GM18508 (cell line): ENCODE results near the gene MAD1L1.

ENCODE experiments used
- ATAC-seq: cut with Tn5 transposase; IDR thresholded peaks from one replicate; pipeline ENCODE4 v1.9.1; 2021; ENCODE audit warnings: moderate number of reproducible peaks; ENCODE audit not compliant: insufficient read depth, unreplicated experiment

Gene MAD1L1

DNA sequence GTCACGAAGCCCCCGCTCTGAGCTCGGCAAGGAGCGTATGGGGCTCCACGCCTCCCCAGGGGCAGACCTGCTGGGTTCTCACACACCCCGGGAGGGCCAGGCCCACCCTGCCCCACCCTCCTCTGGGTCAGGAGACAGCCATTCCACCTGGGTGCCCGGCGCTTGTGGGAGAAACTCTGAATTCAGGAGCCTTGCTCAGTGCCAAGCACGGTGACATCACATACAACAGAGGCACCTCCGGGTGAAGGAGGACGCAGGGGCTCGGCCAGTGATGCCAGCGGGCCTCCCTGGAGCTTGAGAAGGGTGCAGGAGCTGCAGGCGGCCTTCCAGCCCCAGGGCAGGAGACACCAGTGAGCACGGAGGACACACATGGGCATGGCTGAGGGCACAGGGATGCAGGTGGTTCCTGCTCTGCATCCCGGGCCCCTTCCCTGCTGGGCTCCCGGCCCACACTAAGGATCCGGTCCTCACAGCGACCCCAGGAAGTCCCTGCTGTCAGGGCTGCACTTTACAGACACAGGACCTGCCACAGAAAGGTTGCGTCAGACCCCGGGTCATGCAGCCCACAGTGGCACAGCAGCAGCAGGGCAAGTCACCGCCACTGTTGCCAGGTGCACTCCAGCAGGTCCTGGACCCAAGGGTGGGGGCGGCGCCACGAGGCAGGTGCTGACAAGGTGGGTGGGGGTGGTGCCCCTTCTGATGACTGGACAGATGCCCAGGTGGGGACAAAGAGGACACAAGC lies 108.0 kb downstream of the MAD1L1 start:
- ATAC-seq = no peak

- ATAC-seq = no peak
Observed at GRCh38 chr7:2123916-2124315, 108.8 kb downstream of the MAD1L1 start.

DNA sequence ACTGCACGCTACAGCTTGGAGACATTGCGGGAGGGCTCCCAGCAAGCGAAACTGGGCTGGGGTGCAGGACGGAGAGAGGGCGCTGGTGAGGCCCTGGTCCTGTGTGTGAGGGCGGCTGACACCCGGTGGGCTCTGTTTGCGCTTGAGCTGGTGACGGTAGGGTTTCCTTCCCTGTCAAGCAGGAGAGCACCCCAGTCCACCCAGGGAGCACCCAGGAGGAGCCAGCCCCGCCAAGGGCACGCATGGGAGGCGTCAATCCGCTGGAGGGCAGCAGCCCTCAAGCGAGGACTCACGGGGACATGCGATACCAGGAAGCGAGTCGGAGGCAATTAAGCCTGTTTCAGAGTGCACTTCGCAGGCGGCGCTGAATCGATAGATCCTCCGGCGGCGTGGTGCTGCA lies 109.4 kb downstream of the MAD1L1 start:
- no peak for ATAC-seq

- no peak for ATAC-seq
Observed at GRCh38 chr7:2122651-2123050, 110.1 kb downstream of the MAD1L1 start.

DNA sequence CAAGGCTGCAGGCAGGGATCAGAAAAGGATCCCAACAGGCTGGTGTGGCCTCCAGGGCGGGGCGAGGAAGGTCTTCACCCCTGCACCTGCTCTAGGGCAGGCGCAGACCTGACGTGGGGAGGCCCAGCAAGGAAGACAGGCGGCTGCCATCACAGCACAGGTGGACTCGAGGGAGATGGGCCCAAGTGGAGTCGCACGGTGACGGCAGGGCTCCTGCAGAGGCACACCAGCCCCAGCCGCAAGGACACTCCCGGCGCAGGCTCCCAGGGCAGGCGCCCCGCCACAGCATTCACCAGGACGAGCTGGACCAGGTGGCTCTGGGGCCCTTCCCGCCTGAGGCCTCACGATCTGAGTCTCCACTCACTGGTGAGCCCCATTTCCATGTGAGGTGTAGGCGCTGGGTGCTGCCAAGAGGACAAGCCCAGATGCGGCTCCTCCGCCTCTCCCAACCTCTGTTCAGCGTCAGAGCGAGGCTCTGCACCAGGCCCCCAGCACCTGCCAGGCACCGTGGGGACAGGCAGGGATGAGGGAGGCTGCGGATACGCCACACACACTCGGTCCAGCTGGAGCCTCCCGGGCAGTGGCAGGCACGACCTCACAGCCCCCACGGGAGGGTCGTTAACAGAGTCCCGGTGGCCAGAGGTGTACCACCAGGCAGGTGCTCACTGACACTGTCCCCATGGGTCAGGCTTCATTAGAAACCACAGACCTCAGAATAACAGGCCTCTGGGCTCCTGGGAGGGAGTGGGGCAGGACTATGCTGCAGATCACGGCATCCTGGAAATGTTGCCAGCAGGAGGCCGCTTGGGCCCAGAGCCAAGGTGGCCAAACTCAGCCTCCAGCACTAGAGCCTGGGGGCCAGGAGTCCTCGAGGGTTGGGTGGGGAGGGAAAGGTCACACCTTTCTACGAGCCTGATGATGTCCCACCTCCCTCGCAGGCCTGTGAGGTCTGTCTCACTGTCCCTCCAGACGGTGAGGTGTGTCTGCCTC lies 111.6 kb downstream of the MAD1L1 start:
- no peak for ATAC-seq

- no peak for ATAC-seq
Observed at GRCh38 chr7:2120251-2120660, 112.5 kb downstream of the MAD1L1 start.

GRCh38 chr7:2118630-2119190 lies 114.0 kb downstream of the MAD1L1 start:
- no peak for ATAC-seq

GRCh38 chr7:2118056-2118455 lies 114.7 kb downstream of the MAD1L1 start:
- no peak for ATAC-seq

GRCh38 chr7:2117646-2118045 lies 115.1 kb downstream of the MAD1L1 start:
- ATAC-seq = no peak

DNA sequence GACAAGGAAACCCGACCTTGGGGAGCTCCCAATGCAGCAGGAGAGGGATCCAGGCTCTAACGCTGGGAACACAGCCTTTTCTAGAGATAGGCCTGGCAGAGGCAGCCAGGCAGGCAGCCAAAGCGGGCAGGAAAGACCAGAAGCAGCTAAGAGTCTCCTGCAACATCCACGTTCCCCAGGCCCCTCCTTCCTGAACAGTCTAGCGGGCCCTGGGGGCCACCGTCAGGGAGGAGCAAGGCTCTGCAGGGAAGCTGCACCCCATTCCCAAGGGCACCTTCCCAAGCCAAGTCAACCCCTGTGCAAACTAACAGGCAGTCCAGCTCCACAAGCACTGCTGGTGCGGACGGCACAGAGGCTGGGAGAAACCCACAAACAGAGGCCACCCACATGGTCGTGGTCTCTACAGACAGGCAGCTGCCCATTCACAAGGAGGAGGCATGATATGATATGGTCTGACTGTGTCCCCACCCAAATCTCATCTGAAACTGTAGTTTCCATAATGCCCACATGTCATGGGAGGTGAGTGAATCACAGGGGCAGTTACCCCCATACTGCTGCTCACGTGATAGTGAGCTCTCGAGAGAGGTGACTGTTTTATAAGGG lies 115.7 kb downstream of the MAD1L1 start:
- ATAC-seq = no peak

- no peak for ATAC-seq
Observed at GRCh38 chr7:2116448-2116810, 116.3 kb downstream of the MAD1L1 start.

DNA sequence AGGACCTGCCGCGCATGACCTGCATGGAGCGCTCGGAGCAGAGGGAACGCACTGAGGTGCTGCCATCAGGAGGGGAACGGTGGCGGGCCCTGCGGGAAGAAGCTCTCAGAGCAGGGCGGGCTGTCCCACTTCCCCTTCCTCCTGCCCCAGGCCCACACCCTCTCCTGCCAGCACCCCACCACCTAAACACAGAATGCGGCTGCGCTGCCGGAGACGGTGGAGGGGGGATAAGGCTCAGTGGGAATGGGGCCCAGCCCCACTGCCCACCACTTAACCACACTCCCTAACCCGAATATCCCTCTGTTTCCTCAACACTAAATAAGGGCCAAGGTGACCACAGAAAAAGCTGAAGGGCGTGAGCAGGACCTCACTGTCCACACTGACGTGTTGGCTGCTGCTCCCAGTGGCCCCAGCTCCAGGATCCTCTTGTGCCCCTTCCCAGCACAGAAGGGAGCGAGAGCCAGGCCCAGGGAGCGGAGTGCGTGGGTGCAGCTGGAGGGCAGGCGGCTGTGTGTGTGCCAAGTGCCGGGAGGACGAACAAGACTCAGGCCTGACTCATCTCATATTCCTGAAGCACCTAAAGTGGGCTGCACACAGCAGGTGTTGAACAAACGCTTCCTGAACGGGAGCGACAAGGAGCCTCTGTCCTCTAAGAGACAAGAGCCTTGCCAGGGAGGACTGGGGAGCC lies 116.8 kb downstream of the MAD1L1 start:
- no peak for ATAC-seq

GRCh38 chr7:2114926-2115759 lies 117.6 kb downstream of the MAD1L1 start:
- no peak for ATAC-seq

DNA sequence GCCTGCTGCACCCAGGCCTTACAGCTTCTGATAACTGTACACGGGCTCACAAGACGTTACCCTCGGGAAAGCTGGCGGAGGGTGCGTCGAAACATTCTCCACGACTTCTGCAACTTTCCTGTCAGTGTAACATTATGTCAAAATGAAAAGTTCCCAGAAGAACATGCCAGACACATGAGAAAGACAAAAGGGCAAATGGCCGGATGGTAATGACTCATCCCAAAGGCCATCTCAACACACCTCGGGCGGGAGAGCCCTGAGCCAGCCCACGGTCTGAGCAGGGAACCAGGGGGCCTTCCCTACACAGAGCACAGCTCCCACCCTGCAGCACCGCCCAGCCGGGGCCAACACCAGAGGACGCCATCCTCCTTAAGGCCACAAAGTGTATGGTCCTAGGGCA lies 118.7 kb downstream of the MAD1L1 start:
- ATAC-seq = no peak

DNA sequence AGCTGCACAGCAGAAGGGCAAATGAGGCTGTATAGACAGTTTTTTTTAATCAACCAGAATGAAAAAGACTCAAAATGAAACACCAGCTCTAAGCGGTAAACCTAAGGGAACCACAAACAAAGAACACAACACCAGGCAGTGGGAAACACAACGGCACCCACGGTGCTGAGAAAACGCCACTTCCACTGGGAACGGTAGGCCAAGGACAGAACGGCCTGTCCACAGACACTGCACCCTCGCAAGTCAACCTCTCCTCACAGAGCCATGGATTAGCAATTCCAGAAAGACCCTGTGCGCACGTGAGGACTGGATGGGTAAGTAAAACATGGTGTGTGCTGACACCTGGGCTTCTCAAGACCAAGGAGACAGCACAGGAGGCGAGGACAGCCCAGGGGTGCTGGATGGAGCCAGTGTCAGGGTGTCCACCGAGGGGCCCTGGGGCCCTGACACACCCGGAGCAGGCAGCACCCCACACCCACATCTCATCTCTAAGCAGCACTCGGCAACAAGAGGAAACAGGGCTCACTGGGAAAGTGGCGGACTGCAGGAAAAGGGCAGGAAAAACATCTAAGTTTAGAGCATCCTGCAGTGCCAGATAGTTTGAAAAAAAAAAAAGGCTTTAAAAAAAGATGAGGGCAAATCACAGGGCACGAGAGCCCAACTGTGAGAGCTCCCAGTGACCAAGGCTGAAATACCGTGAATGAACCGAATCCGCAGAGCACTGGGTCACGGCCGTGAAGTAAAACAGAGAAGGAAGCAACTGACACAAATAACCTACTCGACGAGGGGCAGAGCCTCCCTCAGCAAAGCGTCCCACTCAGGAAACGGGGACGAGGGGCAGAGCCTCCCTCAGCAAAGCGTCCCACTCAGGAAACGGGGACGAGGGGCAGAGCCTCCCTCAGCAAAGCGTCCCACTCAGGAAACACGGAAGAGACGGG lies 120.2 kb downstream of the MAD1L1 start:
- no peak for ATAC-seq

DNA sequence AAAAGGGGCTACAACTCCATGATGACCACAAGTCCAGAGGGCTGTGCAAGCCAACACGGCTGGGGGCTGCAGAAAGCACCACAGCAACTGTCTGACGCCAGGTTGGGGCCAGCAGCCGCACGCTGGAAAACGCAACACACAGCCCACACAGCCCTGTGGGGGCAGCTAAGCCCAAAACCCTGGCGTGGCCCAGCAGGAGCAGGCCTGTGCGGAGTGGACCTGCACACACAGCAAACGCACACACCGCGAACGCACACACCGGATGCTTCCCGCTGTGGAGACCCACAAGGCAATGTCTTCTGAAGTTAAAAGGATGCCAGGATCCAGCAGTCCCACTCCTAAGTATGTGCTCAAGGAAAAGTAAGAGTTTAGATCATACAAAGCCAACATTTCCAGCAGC lies 121.2 kb downstream of the MAD1L1 start:
- ATAC-seq = no peak

GRCh38 chr7:2110610-2111396 lies 121.9 kb downstream of the MAD1L1 start:
- no peak for ATAC-seq
